Gastroesophageal sphincter (tissue), 4 donors: ENCODE measurements around the gene ABCG1. TPM values are rescaled to one million over a fixed set of nuclear protein-coding genes. Genes with fewer than 3 reads are reported as not detected.
A peak's percentile ranks its signal among the peaks of the same experiment; 100 is the strongest.

Experiments used
- ATAC-seq: fragments of 150-250 bp; one replicate; pipeline ENCODE4 v1.9.1; 2016; ENCODE audit warnings: mild to moderate bottlenecking, moderate library complexity
- H3K27ac ChIP-seq, 4 donors: fragments of 200-600 bp; sonication (generic) in 3 of 4; 1 replicate in 3 of 4; 2 replicates in 1 of 4; pipeline ENCODE4 v1.5.1; 2016 to 2019
- H3K27me3 ChIP-seq: fragments of 200-600 bp; sonication (generic); one replicate; pipeline ENCODE4 v1.5.1; 2019
- H3K36me3 ChIP-seq, 2 donors: fragments of 200-600 bp; sonication (generic); one replicate each; pipeline ENCODE4 v1.5.1; 2019; ENCODE audit warnings: control low read depth in 1 of 2
- H3K4me1 ChIP-seq, 3 donors: fragments of 200-600 bp; sonication (generic); 1 replicate in 2 of 3; 2 replicates in 1 of 3; pipeline ENCODE4 v1.5.1; 2016 to 2019; ENCODE audit warnings: control low read depth in 2 of 3
- H3K4me3 ChIP-seq, 2 donors: fragments of 200-600 bp; sonication (generic); one replicate each; pipeline ENCODE4 v1.5.1; 2019; ENCODE audit warnings: mild to moderate bottlenecking in 1 of 2, moderate library complexity in 1 of 2
- H3K9me3 ChIP-seq, 3 donors: fragments of 200-600 bp; sonication (generic); one replicate each; pipeline ENCODE4 v1.5.1; 2017 to 2019; ENCODE audit warnings: control low read depth in 2 of 3
- CTCF ChIP-seq, 4 experiments: fragments of 200-600 bp in 2 of 4; fragments of 450-650 bp in 2 of 4; sonication (generic) in 1 of 4; IDR thresholded peaks; one replicate each; pipeline ENCODE4 v1.5.1; 2017 to 2019; ENCODE audit warnings: antibody characterized with exemption in 4 of 4, mild to moderate bottlenecking in 2 of 4, moderate library complexity in 2 of 4
- EP300 ChIP-seq: sonication (generic); formaldehyde crosslinking; IDR thresholded peaks from one replicate; pipeline ENCODE4 v1.6.1; 2017; ENCODE audit warnings: antibody characterized with exemption, mild to moderate bottlenecking
- POLR2A ChIP-seq, 2 donors: fragments of 450-650 bp; IDR thresholded peaks; one replicate each; pipeline ENCODE4 v1.6.1; 2017; ENCODE audit warnings: antibody characterized with exemption in 2 of 2, mild to moderate bottlenecking in 2 of 2, moderate library complexity in 1 of 2
- POLR2AphosphoS5 ChIP-seq: sonication (generic); formaldehyde crosslinking; IDR thresholded peaks from one replicate; pipeline ENCODE4 v1.6.1; 2017; ENCODE audit warnings: antibody characterized with exemption
- WGBS, 2 donors: methylation state at CpG; one replicate each; pipeline ENCODE4 v1.1.5; 2018; ENCODE audit warnings: low coverage in 1 of 2; 5-methylcytosine and 5-hydroxymethylcytosine counted together
- total RNA-seq, 4 donors: library from RNA; depleted of rRNA; stranded (reverse); fragments of >200 nt; gene quantifications; one replicate each; pipeline ENCODE4 v1.1.0, GENCODE V29; 2016

The ABCG1 gene
- total RNA-seq, 4 donors from 2014 or later, result 15.9 to 21.8 (median 18.0) TPM

- no peak for TF ChIP-seq POLR2A (IDR thresholded peaks at IDR 0.05)
- no peak for TF ChIP-seq EP300
- no peak for TF ChIP-seq POLR2AphosphoS5
- TF ChIP-seq CTCF (IDR thresholded peaks at IDR 0.05), result no peak
- peak overlapping the region; percentile 54 to 90 (median 90) for H3K27ac ChIP-seq
- H3K9me3 ChIP-seq, result no peaks in the 10 kb centered on the region
- whole genome bisulfite sequencing, 2 donors, result 76 to 80% methylated on average over 5 to 6 of the region's 8 CpGs
- H3K4me1 ChIP-seq, result peaks cover 13 to 100% (median 45%) of the 10 kb centered on the region in 3 donors
- H3K36me3 ChIP-seq, result no peaks in the 10 kb centered on the region
- no peak for ATAC-seq
- no peak overlapping the region for H3K4me3 ChIP-seq
- no peaks in the 10 kb centered on the region for H3K27me3 ChIP-seq
Measured at GRCh38 chr21:42232176-42232825, 13.4 kb downstream of the ABCG1 start.

- 23 to 26% methylated on average over 13 to 14 of the region's 14 CpGs for WGBS, 2 donors
- H3K4me3 ChIP-seq, result no peak overlapping the region
Measured at GRCh38 chr21:42233067-42233961, 14.4 kb downstream of the ABCG1 start.

GRCh38 chr21:42234041-42234440 lies 15.1 kb downstream of the ABCG1 start:
- peaks cover 13 to 97% (median 34%) of the 10 kb centered on the region in 3 donors for H3K4me1 ChIP-seq
- H3K27me3 ChIP-seq, result no peaks in the 10 kb centered on the region
- no peaks in the 10 kb centered on the region for H3K36me3 ChIP-seq
- TF ChIP-seq EP300 (no peak), POLR2AphosphoS5 (no peak), POLR2A (IDR thresholded peaks at IDR 0.05) (no peak)
- WGBS, 2 donors, result 0% methylated on average over 1 of the region's 8 CpGs; no CpG with 5 or more reads in 1 of the 2 donors
- no peak for ATAC-seq
- peak overlapping the region; percentile 54 to 90 (median 90) for H3K27ac ChIP-seq
- H3K9me3 ChIP-seq, result no peaks in the 10 kb centered on the region
- H3K4me3 ChIP-seq, result peak overlapping the region in 1 of 2 donors; percentile 63

More at GRCh38 chr21:42233067-42233961, 14.4 kb downstream of the ABCG1 start:
- TF ChIP-seq POLR2A (IDR thresholded peaks at IDR 0.05) (no peak), CTCF (IDR thresholded peaks at IDR 0.05) (peak in 2 of 4 experiments; percentile 26 to 33), POLR2AphosphoS5 (peak; percentile 96), EP300 (no peak)
- H3K4me1 ChIP-seq, result peaks cover 13 to 100% (median 41%) of the 10 kb centered on the region in 3 donors
- no peaks in the 10 kb centered on the region for H3K36me3 ChIP-seq
- no peaks in the 10 kb centered on the region for H3K27me3 ChIP-seq
- peak overlapping the region; percentile 54 to 90 (median 90) for H3K27ac ChIP-seq
- H3K9me3 ChIP-seq, result no peaks in the 10 kb centered on the region
- ATAC-seq, result peak; percentile 92

- H3K27ac ChIP-seq, result peak overlapping the region; percentile 73 to 90 (median 90)
- H3K9me3 ChIP-seq, result no peaks in the 10 kb centered on the region
- H3K4me3 ChIP-seq, result peak overlapping the region; percentile 47 to 63
- no CpG with 5 or more reads among the region's 73 CpGs for WGBS, 2 donors
- TF ChIP-seq CTCF (IDR thresholded peaks at IDR 0.05), result no peak
- peak in 1 of 2 donors; percentile 20 for TF ChIP-seq POLR2A (IDR thresholded peaks at IDR 0.05)
- TF ChIP-seq EP300, result no peak
- peak; percentile 39 for TF ChIP-seq POLR2AphosphoS5
- peaks cover 13 to 91% (median 33%) of the 10 kb centered on the region in 3 donors for H3K4me1 ChIP-seq
- peak; percentile 65 for ATAC-seq
- no peaks in the 10 kb centered on the region for H3K27me3 ChIP-seq
- H3K36me3 ChIP-seq, result no peaks in the 10 kb centered on the region
Measured at GRCh38 chr21:42234464-42235241, 15.7 kb downstream of the ABCG1 start.
